Nephron progenitor cell (in vitro differentiated cells): ENCODE data around the gene THG1L.

ENCODE experiments used
- DNase-seq: peaks from one replicate; pipeline ENCODE4 v3.0.0; 2021
- H3K27ac Mint-ChIP-seq: 2 replicates; pipeline ENCODE4 v1.8.0; 2021; ENCODE audit warnings: mild to moderate bottlenecking, moderate library complexity, mixed read lengths
- H3K27me3 Mint-ChIP-seq: 2 replicates; pipeline ENCODE4 v1.8.0; 2021; ENCODE audit warnings: mild to moderate bottlenecking, low read depth, mixed read lengths; ENCODE audit not compliant: poor library complexity
- H3K36me3 Mint-ChIP-seq: 2 replicates; pipeline ENCODE4 v1.8.0; 2021; ENCODE audit warnings: low read depth, mixed read lengths
- H3K4me1 Mint-ChIP-seq: 2 replicates; pipeline ENCODE4 v1.8.0; 2021; ENCODE audit warnings: mixed read lengths
- H3K4me3 Mint-ChIP-seq: 2 replicates; pipeline ENCODE4 v1.8.0; 2021; ENCODE audit warnings: mild to moderate bottlenecking, moderate library complexity, mixed read lengths
- H3K9me3 Mint-ChIP-seq: 2 replicates; pipeline ENCODE4 v1.8.0; 2021; ENCODE audit warnings: mild to moderate bottlenecking, moderate library complexity, mixed read lengths
- TF ChIP-seq, protein P1 (sequence below): fragments of 200-600 bp; sonication (generic); IDR thresholded peaks from 2 replicates; pipeline ENCODE4 v1.5.0; 2021; ENCODE audit warnings: antibody characterized with exemption

THG1L gene

DNA sequence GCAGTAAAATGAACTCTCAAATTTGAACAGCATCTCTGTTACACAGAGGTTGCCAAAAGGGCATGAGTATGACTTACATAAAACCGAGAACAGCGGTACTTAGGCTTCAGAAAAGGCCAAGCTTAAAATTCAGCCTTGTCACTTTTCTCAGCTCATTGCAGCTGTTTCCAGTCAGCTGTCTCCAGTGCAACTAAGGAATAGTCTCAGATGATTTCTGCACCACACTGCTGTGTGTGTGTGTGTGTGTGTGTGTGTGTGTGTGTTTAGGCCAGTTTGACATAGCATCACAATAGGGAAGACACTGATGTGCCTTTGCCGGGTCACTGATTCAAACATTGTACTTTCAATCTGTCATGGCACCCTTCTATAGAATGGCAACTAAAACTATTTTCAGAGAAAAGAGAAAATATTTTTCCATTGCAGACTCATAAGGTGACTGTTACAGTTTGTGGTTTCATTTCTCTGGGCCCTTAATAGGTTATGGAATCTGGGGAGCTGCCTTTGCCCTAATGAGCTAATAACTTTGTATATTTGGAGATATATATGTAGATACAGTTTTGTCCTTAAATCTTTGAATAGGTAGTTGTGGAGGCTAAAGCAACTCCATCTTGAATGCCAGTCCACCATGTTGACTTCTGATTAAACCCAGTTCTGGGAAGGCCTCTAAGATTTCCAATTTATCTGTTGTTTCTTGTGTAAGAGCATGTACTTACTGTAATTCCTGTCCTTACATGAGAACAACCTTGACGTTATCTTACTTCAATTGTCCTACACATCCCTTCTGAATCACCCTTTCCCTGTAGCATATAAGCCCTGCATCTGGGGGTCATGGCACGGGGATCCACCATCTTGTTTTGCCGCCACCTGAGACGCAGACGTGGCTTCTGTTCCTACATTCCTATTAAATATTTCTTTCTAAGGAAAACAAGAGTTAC is 16.8 kb downstream of the THG1L start:
- peaks cover 33% of the 10 kb centered on the region for H3K4me1 Mint-ChIP-seq
- no peak overlapping the region for H3K27ac Mint-ChIP-seq
- DNase-seq, result no peak
- H3K9me3 Mint-ChIP-seq, result no peaks in the 10 kb centered on the region
- TF ChIP-seq, protein P1, sequence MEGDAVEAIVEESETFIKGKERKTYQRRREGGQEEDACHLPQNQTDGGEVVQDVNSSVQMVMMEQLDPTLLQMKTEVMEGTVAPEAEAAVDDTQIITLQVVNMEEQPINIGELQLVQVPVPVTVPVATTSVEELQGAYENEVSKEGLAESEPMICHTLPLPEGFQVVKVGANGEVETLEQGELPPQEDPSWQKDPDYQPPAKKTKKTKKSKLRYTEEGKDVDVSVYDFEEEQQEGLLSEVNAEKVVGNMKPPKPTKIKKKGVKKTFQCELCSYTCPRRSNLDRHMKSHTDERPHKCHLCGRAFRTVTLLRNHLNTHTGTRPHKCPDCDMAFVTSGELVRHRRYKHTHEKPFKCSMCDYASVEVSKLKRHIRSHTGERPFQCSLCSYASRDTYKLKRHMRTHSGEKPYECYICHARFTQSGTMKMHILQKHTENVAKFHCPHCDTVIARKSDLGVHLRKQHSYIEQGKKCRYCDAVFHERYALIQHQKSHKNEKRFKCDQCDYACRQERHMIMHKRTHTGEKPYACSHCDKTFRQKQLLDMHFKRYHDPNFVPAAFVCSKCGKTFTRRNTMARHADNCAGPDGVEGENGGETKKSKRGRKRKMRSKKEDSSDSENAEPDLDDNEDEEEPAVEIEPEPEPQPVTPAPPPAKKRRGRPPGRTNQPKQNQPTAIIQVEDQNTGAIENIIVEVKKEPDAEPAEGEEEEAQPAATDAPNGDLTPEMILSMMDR, result no peak
- no peak overlapping the region for H3K4me3 Mint-ChIP-seq
- H3K27me3 Mint-ChIP-seq, result peaks cover 4% of the 10 kb centered on the region
- peaks cover 17% of the 10 kb centered on the region for H3K36me3 Mint-ChIP-seq

DNA sequence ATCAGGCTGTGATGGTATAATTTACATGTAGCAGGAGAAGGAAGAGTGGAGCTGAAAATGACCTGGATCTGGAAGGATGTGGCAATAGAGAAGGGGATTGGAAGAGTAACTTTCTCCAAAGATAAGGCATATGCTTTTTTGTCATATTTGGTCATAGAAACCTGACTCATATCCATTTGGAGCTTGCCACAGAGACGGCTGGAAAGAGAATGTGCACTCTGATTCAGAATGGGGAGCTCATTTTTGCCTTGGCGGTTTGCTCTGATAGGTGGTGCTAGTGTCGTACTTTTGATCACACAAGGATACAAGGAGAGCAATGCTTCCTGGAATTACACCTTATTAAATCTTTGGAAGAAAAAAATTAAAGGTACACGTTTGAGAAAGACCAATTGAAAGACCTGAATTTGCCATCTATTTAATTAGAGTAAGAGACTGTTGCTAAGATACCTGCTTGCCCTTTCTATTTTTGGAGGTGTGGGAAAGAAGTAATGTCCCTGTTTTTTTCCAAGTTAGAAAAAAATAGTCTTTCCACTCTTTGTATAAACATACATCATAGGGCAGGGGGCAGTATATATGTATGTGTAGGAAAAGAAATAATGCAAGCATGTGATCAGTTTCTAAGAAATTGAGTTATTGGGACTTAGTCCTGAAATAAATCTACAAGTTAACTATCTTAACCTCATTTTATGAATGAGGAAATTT is 17.7 kb downstream of the THG1L start:
- no peaks in the 10 kb centered on the region for H3K9me3 Mint-ChIP-seq
- TF ChIP-seq, protein P1, result no peak
- H3K4me3 Mint-ChIP-seq, result no peak overlapping the region
- peaks cover 33% of the 10 kb centered on the region for H3K4me1 Mint-ChIP-seq
- peaks cover 17% of the 10 kb centered on the region for H3K36me3 Mint-ChIP-seq
- H3K27ac Mint-ChIP-seq, result no peak overlapping the region
- DNase-seq, result no peak
- H3K27me3 Mint-ChIP-seq, result peaks cover 4% of the 10 kb centered on the region

DNA sequence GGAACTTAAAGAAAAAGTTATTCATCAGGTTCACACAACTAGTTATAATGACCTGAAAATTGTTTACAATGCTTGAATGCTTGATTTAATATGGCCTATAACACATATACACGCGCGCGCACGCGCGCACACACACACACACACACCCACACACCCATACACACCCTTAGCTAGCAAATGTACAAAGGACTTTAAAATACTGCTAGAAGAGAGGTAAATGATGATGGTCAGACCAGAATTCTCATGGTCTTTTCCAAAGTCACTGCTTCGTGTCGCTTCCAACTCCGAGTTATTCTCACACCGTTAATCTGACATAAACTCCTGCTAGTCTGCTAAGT is 18.2 kb downstream of the THG1L start:
- H3K27ac Mint-ChIP-seq, result no peak overlapping the region
- TF ChIP-seq, protein P1, result no peak
- peaks cover 17% of the 10 kb centered on the region for H3K36me3 Mint-ChIP-seq
- peaks cover 30% of the 10 kb centered on the region for H3K4me1 Mint-ChIP-seq
- peaks cover 2% of the 10 kb centered on the region for H3K27me3 Mint-ChIP-seq
- no peak overlapping the region for H3K4me3 Mint-ChIP-seq
- no peak for DNase-seq
- H3K9me3 Mint-ChIP-seq, result no peaks in the 10 kb centered on the region

DNA sequence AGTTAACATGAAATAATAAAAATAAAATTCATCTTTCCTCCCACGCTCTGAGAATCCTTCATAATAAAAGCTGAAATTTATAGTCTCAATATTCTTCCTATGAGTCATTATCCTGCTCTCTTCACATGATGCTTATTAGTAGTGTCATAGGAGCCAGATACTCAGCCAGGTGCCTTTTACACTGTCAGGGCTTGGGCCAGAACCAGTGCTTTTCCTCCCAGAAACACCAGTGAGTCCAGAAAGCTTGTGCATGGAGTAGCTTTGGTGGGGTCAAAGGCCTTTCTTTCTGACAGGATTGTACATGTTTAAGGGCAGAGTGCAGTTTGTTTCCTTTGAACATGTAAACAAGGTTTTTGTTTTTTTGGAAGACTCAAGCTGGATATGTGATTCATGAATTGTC is 19.1 kb downstream of the THG1L start:
- no peak for DNase-seq
- no peak overlapping the region for H3K4me3 Mint-ChIP-seq

DNA sequence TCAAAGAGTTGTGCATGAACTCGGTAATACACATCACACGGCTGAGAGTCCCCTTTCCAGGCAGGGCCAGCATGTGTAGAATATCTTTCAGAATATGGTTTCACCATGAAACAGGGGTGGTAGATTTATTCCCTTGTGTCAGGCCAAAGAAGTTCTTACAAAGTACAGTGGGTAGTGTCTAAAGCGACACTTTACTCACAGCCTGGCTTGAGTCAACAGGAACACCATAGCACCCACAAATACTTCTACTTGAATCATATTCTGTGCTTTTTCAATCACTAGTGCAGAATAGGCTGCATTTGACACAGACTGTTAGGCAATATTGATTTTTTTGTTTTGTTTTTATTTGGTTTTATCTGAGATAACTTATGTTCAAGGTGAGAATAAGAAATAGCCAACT is 24.9 kb downstream of the THG1L start:
- no peak overlapping the region for H3K4me3 Mint-ChIP-seq
- peaks cover 42% of the 10 kb centered on the region for H3K36me3 Mint-ChIP-seq

More for the DNA sequence above, 19.1 kb downstream of the THG1L start:
- Mint-ChIP-seq H3K36me3 (peaks cover 24% of the 10 kb centered on the region), H3K27me3 (no peaks in the 10 kb centered on the region), H3K27ac (no peak overlapping the region), H3K4me1 (peaks cover 21% of the 10 kb centered on the region), H3K9me3 (no peaks in the 10 kb centered on the region)
- TF ChIP-seq, protein P1, result no peak

More for the DNA sequence above, 24.9 kb downstream of the THG1L start:
- no peak overlapping the region for H3K27ac Mint-ChIP-seq
- H3K27me3 Mint-ChIP-seq, result no peaks in the 10 kb centered on the region
- no peak for DNase-seq
- no peaks in the 10 kb centered on the region for H3K9me3 Mint-ChIP-seq
- TF ChIP-seq, protein P1, result no peak
- peaks cover 7% of the 10 kb centered on the region for H3K4me1 Mint-ChIP-seq
